Left colon (tissue), 2 donors: Measurements from ENCODE around the gene LRRN1. TPM values are rescaled to one million over a fixed set of nuclear protein-coding genes. Genes with fewer than 3 reads are reported as not detected.
"Not testable (repeated sequence)": the region's sequence is repeated elsewhere in the genome, so short reads cannot be mapped to it uniquely, and the experiment has no call there.

Experiments
- ATAC-seq: fragments of 200-7000 bp; cut with Tn5 transposase; one replicate; pipeline ENCODE4 v1.9.1; 2020; ENCODE audit warnings: mild to moderate bottlenecking, moderate library complexity
- DNase-seq, 2 donors: peaks; one replicate each; pipeline ENCODE4 v3.0.0-alpha.2; 2020
- intact Hi-C, 2 donors: fragments of 100-400 bp; cut with DNase I in 1 of 2; cut with micrococcal nuclease in 1 of 2; formaldehyde crosslinking; loops; one replicate each; pipeline versions ENCODE4 v1.11.2 to v1.14.0; 2022; cut with DNase I, micrococcal nuclease
- total RNA-seq, 2 donors: library from RNA; stranded (reverse); fragmentation: NEBNext Ultra II Directional; extraction: Animal tissue kit (Norgen Biotek cat#: 25700); gene quantifications; one replicate each; pipeline ENCODE4 v1.2.1, GENCODE V29; 2021
- donor health status: DM: no; HTN: no; CAD: no.
- donor health status: DM: yes; HTN: yes; CAD: no.

LRRN1 gene
- total RNA-seq, 2 donors from 2014 or later: 0.56 to 1.0 TPM

GRCh38 chr3:3860235-3860634, 61.0 kb downstream of the LRRN1 start:
- DNase-seq: no peak
- ATAC-seq: no peak
- intact Hi-C loops: no loop called here

GRCh38 chr3:3862534-3862933, 63.3 kb downstream of the LRRN1 start:
- ATAC-seq: no peak

GRCh38 chr3:3875491-3875890, 76.3 kb downstream of the LRRN1 start:
- DNase-seq (no peak), ATAC-seq (no peak)
- intact Hi-C loops: no loop called here

More at GRCh38 chr3:3862534-3862933, 63.3 kb downstream of the LRRN1 start:
- no peak for DNase-seq
- intact Hi-C loops: no loop called here

GRCh38 chr3:3881050-3881449, 81.8 kb downstream of the LRRN1 start:
- intact Hi-C loops: no loop called here
- DNase-seq (no peak), ATAC-seq (no peak)

GRCh38 chr3:3887311-3887710, 88.1 kb downstream of the LRRN1 start:
- DNase-seq, intact Hi-C loops, ATAC-seq: not testable (repeated sequence)

- DNase-seq (no peak), ATAC-seq (no peak)
Measured at GRCh38 chr3:3893590-3893989, 94.4 kb downstream of the LRRN1 start.

More at GRCh38 chr3:3893590-3893989, 94.4 kb downstream of the LRRN1 start:
- intact Hi-C loops: no loop called here
